Measurements from ENCODE around the gene WNT1.

The WNT1 gene

GRCh38 chr12:49030714-49031572, 52.8 kb downstream of the WNT1 start:
- DNase-seq, result no peak

GRCh38 chr12:49031573-49032161, 53.5 kb downstream of the WNT1 start:
- no peak for DNase-seq
